ENCODE data around the gene GPR12.

GPR12 gene

DNA sequence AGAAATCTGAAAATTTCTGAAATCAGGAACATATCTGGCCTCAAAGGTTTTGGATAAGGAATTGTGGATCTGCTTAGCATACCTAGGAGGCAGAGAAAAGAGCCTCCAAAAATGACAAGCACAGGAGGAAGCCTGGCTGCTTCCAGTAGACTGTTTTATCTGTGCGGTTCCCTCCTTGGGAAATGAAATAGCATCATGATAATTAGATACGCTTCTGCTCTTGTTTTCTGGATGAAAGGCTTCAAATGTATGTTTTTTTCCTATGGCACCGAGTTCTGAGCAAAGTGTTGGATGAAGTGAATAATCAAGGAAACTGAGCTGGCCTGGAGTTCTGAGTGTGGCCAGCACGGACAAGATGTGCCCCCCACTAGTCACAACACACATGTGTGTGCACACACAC, 19.8 kb upstream of the GPR12 start:
- TF ChIP-seq EZH2 (IDR thresholded peaks at IDR 0.05): no peak
- no peak for TF ChIP-seq POLR2AphosphoS5 (IDR thresholded peaks at IDR 0.05; ENCODE audit: borderline replicate concordance, low read depth, low read length)
- Histone ChIP-seq H3K36me3 (ENCODE audit: insufficient read depth, low read length) (no peaks in the 10 kb centered on the region), H3K27ac (no peak overlapping the region), H3K4me3 (no peak overlapping the region), H3K9me3 (ENCODE audit: low read depth, low read length) (no peaks in the 10 kb centered on the region), H3K9ac (ENCODE audit: insufficient read length) (no peak overlapping the region)
- no peak for DNase-seq (ENCODE audit: low read depth, low spot score)

DNA sequence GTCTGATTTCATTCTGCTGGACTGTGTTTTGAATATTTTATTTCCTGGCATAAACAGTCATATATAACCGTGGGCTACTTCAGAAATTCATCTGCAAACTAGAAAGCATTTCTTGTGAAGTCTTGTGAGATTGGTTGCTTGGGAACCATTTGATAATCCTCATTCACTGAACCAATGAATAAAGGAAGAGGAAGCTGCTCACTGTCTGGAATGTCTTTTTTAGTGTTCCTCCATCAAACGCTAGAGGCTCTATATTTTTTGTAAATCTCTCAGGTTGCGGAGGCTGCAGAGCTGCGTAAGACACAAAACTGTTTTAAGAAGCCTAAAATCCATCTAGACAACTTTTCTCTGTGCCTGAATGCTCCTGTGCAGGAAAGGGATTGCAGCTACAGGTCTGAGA, 18.7 kb upstream of the GPR12 start:
- Histone ChIP-seq H3K9me3 (ENCODE audit: low read depth, low read length) (no peaks in the 10 kb centered on the region), H3K9ac (ENCODE audit: insufficient read length) (no peak overlapping the region), H3K4me3 (no peak overlapping the region), H3K36me3 (ENCODE audit: insufficient read depth, low read length) (no peaks in the 10 kb centered on the region), H3K27ac (no peak overlapping the region)
- TF ChIP-seq POLR2AphosphoS5 (IDR thresholded peaks at IDR 0.05; ENCODE audit: borderline replicate concordance, low read depth, low read length) (no peak), EZH2 (IDR thresholded peaks at IDR 0.05) (no peak), FOXP2 (optimal IDR thresholded peaks at IDR 0.05; ENCODE audit: control extremely low read depth, extremely low read length, insufficient read depth) (no peak)
- no peak for DNase-seq (ENCODE audit: low read depth, low spot score)

DNA sequence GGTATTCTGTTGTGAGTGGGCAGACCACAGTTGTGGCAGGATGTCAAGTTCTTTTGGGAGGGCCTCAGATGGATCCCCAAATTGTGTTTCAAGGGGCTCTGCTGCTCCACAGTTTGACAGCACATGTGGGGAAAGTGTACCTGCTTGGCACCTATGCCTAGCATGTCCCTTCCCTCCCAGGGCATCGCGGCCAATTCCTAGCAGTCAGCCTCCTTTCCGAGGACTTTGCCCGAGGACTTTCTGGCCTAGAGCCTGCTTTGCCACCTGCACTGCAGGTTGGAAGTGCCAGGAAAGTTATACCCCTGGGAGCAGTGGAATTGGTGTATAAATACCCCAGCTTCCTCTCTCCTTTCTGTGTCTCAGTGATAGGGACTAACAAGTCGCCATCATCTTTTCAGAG, 11.9 kb upstream of the GPR12 start:
- Histone ChIP-seq H3K9me3 (ENCODE audit: low read depth, low read length) (no peaks in the 10 kb centered on the region), H3K36me3 (ENCODE audit: insufficient read depth, low read length) (no peaks in the 10 kb centered on the region), H3K9ac (ENCODE audit: insufficient read length) (no peak overlapping the region), H3K4me3 (no peak overlapping the region), H3K27ac (no peak overlapping the region)
- TF ChIP-seq EZH2 (IDR thresholded peaks at IDR 0.05) (no peak), POLR2AphosphoS5 (IDR thresholded peaks at IDR 0.05; ENCODE audit: borderline replicate concordance, low read depth, low read length) (no peak), FOXP2 (optimal IDR thresholded peaks at IDR 0.05; ENCODE audit: control extremely low read depth, extremely low read length, insufficient read depth) (no peak)
- DNase-seq (ENCODE audit: low read depth, low spot score): no peak

DNA sequence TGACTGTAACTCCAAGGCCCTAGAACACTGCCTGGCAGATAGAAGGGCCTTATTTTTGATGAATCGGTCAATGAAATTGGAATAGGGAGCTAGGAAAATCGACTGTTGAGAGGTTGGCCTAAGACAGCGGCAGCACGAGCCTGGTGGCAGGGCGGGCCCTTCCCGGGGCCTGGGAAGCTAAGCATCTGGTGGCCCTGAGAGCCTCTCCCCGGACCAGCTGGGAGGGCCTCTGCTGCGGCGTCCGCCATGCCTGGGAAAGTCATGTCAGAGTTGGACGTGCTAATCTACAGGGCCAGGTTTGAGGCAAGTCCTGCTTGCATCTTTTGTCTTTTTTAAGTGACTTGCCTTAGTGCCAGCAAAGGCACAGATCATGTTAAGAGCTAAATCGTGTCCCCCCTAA, 11.2 kb upstream of the GPR12 start:
- Histone ChIP-seq H3K9me3 (ENCODE audit: low read depth, low read length) (no peaks in the 10 kb centered on the region), H3K9ac (ENCODE audit: insufficient read length) (no peak overlapping the region), H3K4me3 (no peak overlapping the region), H3K36me3 (ENCODE audit: insufficient read depth, low read length) (no peaks in the 10 kb centered on the region), H3K27ac (no peak overlapping the region)
- no peak for DNase-seq (ENCODE audit: low read depth, low spot score)
- TF ChIP-seq POLR2AphosphoS5 (IDR thresholded peaks at IDR 0.05; ENCODE audit: borderline replicate concordance, low read depth, low read length) (no peak), EZH2 (IDR thresholded peaks at IDR 0.05) (no peak), FOXP2 (optimal IDR thresholded peaks at IDR 0.05; ENCODE audit: control extremely low read depth, extremely low read length, insufficient read depth) (no peak)

DNA sequence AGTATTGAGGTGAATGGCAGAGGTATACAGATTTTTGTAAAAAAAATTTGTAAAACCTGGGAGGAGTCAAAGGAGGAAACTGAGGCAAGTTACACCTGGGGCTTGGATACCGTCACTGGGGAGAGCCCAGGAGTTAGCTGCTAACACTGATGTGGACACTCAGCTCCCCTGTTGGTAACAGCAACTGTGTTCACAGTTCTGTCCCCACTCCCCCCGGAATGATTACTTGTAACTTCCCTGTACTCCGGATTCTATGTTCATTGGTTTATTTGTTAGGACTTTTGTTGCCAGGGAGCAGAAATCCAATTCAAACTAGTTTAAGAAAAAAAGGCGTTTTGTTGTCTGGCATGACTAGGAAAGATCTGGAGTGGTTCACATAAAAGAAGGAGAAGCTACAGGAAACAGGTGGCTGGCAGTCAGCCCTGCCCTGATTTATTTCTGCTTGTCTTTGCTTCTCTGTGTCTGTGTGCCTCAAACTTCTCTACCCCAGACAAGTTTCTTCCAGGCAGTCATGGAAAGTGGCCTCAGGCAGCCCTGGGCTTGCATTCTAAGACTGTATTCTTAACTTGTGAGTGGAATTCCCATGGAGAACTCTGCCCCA, 2.3 kb upstream of the GPR12 start:
- no peaks in the 10 kb centered on the region for H3K36me3 ChIP-seq (ENCODE audit: insufficient read depth, low read length)
- H3K4me3 ChIP-seq: no peak overlapping the region
- TF ChIP-seq EZH2 (IDR thresholded peaks at IDR 0.05): no peak
- no peak for DNase-seq (ENCODE audit: low read depth, low spot score)
- no peak overlapping the region for H3K9ac ChIP-seq (ENCODE audit: insufficient read length)
- no peak overlapping the region for H3K27ac ChIP-seq
- H3K9me3 ChIP-seq (ENCODE audit: low read depth, low read length): no peaks in the 10 kb centered on the region

DNA sequence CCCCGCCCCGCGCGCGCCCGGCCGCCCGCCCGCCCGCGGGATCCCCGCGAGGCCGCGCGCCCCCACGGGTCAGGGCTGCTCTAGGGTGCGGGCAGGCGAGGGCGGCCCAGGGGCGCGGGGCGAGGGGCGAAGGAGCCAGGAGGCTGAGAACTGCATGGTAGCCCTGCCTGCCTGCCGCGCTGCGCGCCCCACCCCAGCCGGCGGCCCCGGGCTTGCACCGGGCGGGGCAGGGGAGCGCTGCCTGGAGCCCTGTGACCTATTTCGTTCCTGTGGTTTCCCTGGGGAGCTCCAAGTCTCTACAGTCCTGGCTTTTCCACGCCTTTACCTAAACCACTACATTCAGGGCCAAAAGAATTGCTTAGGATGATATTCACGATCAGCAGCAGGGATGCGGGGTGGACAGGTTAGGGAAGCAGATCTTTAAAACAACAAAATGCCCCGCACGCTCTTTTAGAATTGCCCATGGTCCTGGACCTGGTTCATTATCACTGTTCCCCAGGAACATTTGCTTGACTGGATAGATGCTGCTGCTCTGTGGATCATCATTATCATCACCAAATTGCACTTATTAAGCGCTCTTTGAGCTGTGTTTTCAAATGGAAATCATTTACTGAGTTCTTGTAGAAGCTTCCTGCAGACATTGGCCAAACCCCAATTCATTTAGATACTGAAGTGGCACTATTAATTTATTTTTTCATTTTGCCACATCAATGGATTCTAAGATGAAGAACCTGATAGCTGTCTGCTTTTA, 421 bp upstream of the GPR12 start:
- H3K36me3 ChIP-seq (ENCODE audit: insufficient read depth, low read length): no peaks in the 10 kb centered on the region
- H3K9ac ChIP-seq (ENCODE audit: insufficient read length): no peak overlapping the region
- TF ChIP-seq EZH2 (IDR thresholded peaks at IDR 0.05): no peak
- TF ChIP-seq POLR2AphosphoS5 (IDR thresholded peaks at IDR 0.05; ENCODE audit: borderline replicate concordance, low read depth, low read length): no peak
- no peak for TF ChIP-seq FOXP2 (optimal IDR thresholded peaks at IDR 0.05; ENCODE audit: control extremely low read depth, extremely low read length, insufficient read depth)
- no peak overlapping the region for H3K27ac ChIP-seq
- DNase-seq (ENCODE audit: low read depth, low spot score): no peak
- H3K4me3 ChIP-seq: no peak overlapping the region
- H3K9me3 ChIP-seq (ENCODE audit: low read depth, low read length): no peaks in the 10 kb centered on the region

DNA sequence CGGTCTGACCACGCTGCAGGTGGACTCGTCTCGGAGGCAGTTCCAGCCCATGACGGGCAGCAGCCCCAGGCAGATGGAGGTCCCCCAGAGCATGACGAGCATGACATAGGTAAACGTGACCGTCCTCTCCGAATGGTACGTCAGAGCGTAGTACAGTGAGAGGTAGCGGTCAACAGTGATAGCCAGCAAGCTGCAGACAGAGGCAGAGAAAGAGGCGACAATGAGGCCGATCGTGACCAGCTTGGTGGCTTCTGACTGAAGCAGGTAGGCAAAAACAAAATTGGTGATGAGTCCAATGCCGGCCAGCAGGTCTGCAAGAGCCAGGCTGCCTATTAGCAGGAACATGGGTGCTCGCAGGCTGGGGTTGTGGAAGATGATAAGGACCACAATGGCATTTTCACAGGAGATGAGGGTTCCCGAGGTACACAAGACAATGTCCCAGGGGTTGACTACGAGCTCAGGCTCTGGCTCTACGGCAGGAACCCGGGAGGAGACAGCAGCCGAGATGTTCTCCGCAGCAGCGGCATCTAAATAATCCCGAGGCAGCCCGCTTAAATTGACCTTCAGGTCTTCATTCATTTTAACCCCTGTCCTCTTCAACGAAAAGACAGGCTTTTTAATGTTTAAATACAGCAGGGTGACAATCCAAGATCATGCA, 1.2 kb downstream of the GPR12 start:
- Histone ChIP-seq H3K36me3 (ENCODE audit: insufficient read depth, low read length) (no peaks in the 10 kb centered on the region), H3K4me3 (no peak overlapping the region), H3K9me3 (ENCODE audit: low read depth, low read length) (no peaks in the 10 kb centered on the region), H3K9ac (ENCODE audit: insufficient read length) (no peak overlapping the region), H3K27ac (no peak overlapping the region)
- no peak for DNase-seq (ENCODE audit: low read depth, low spot score)
- TF ChIP-seq FOXP2 (optimal IDR thresholded peaks at IDR 0.05; ENCODE audit: control extremely low read depth, extremely low read length, insufficient read depth) (no peak), EZH2 (IDR thresholded peaks at IDR 0.05) (no peak), POLR2AphosphoS5 (IDR thresholded peaks at IDR 0.05; ENCODE audit: borderline replicate concordance, low read depth, low read length) (no peak)

DNA sequence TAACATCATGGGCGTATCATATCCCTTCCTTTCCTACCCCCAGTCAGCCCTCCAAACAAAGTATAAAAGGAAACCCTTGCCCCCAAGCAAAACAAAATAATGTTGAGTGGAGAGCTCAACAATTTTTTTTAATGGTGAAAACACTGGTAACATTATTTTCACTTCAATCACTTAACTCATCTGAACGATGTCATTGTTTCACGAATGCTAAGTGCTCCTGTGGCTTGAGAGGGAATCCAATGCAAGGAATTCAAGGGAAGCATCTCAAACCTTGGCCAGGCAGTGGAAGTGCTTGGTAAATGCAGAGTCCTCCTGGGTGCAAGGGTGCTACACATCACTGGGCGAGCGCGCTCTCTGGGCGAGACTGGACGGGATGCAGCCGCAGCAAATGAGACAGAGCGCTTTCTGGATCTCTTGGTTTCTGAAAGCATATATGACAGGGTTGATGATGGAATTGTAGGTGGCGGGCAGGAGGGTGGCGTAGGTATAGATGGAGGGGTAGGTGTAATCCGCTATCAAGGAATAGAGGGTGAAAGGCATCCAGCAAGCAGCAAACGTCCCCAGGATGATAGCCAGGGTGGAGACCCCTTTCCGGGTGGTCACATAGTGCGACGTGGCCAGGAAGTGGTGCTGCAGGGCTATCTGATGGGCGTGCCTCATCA, 2.0 kb downstream of the GPR12 start:
- no peak for DNase-seq (ENCODE audit: low read depth, low spot score)
- Histone ChIP-seq H3K9me3 (ENCODE audit: low read depth, low read length) (no peaks in the 10 kb centered on the region), H3K27ac (no peak overlapping the region), H3K4me3 (no peak overlapping the region), H3K36me3 (ENCODE audit: insufficient read depth, low read length) (no peaks in the 10 kb centered on the region), H3K9ac (ENCODE audit: insufficient read length) (no peak overlapping the region)
- TF ChIP-seq FOXP2 (optimal IDR thresholded peaks at IDR 0.05; ENCODE audit: control extremely low read depth, extremely low read length, insufficient read depth) (no peak), EZH2 (IDR thresholded peaks at IDR 0.05) (no peak), POLR2AphosphoS5 (IDR thresholded peaks at IDR 0.05; ENCODE audit: borderline replicate concordance, low read depth, low read length) (no peak)
